ENCODE results near the gene BCAS1.

- TF ChIP-seq, protein P1, sequence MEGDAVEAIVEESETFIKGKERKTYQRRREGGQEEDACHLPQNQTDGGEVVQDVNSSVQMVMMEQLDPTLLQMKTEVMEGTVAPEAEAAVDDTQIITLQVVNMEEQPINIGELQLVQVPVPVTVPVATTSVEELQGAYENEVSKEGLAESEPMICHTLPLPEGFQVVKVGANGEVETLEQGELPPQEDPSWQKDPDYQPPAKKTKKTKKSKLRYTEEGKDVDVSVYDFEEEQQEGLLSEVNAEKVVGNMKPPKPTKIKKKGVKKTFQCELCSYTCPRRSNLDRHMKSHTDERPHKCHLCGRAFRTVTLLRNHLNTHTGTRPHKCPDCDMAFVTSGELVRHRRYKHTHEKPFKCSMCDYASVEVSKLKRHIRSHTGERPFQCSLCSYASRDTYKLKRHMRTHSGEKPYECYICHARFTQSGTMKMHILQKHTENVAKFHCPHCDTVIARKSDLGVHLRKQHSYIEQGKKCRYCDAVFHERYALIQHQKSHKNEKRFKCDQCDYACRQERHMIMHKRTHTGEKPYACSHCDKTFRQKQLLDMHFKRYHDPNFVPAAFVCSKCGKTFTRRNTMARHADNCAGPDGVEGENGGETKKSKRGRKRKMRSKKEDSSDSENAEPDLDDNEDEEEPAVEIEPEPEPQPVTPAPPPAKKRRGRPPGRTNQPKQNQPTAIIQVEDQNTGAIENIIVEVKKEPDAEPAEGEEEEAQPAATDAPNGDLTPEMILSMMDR (conservative IDR thresholded peaks at IDR 0.05), result no peak
- TF ChIP-seq ZFX (IDR thresholded peaks at IDR 0.05), result no peak
These were observed 31.4 kb downstream of the BCAS1 start for GRCh38 chr20:54038961-54039360.

Data from C4-2B (cell line).